Measurements from ENCODE around the gene INO80D. TPM values are rescaled to one million over a fixed set of nuclear protein-coding genes. Genes with fewer than 3 reads are reported as not detected.

The INO80D gene
- total and polyA plus RNA-seq, 2 donors, result 3.6 to 5.8 TPM

DNA sequence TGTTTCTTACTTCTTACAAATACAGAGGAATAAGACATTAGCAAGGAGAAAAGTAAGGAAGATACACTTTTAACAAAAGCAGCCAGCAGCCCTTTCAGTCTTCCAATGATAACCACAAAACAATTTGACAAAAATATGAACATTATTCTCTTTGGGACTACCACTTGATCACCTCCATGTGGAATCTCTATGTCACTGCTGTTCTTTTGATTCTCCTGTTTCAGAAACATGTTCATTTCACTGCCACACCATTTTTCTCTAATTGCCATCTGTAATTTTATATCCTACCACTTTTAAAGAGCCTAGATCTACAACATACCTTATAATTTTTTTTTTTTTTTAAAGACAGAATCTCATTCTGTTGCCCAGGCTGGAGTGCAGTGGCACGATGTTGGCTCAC is 10.9 kb downstream of the INO80D start:
- Histone ChIP-seq H3K4me1 (ENCODE audit: control insufficient read depth in 2 of 2, insufficient read depth in 2 of 2, low read length in 2 of 2) (no peaks in the 10 kb centered on the region), H3K4me3 (ENCODE audit: low read length in 2 of 2) (no peak overlapping the region), H3K27ac (ENCODE audit: low read depth in 1 of 2, low read length in 1 of 2) (no peak overlapping the region), H3K36me3 (ENCODE audit: control insufficient read depth in 2 of 2, insufficient read depth in 2 of 2, low read length in 1 of 2) (peaks cover 0 to 6% of the 10 kb centered on the region in 2 donors), H3K27me3 (ENCODE audit: control insufficient read depth in 2 of 2, insufficient read depth in 1 of 2, low read length in 1 of 2) (no peaks in the 10 kb centered on the region), H3K9me3 (ENCODE audit: control insufficient read depth in 2 of 2, insufficient read depth in 1 of 2, low read length in 1 of 2) (no peaks in the 10 kb centered on the region)
- no peak for DNase-seq (ENCODE audit: low read depth in 6 of 9, low spot score in 9 of 9)
- 100% methylated on average over 1 of the region's 1 CpG for WGBS

DNA sequence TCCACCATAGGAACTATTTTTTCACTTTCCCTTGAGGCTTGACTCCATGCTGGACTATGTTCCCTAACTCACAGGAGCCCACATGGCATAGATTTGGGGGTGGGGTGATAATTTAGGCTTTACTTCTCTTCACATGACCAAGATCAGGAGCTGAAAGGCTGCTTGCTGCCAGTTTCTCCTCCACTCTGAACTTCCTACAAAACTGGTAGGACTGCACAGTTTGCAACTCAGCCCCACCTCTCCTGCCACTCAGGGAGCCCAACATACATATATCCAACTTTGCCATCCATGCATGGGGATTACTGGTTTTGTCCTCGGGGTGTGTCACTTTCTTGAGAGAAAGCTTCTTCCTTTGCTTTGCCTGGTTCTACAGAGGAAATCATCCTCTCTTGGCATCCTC is 14.2 kb downstream of the INO80D start:
- Histone ChIP-seq H3K36me3 (ENCODE audit: control insufficient read depth in 2 of 2, insufficient read depth in 2 of 2, low read length in 1 of 2) (peaks cover 0 to 6% of the 10 kb centered on the region in 2 donors), H3K27ac (ENCODE audit: low read depth in 1 of 2, low read length in 1 of 2) (no peak overlapping the region), H3K9me3 (ENCODE audit: control insufficient read depth in 2 of 2, insufficient read depth in 1 of 2, low read length in 1 of 2) (no peaks in the 10 kb centered on the region), H3K4me3 (ENCODE audit: low read length in 2 of 2) (no peak overlapping the region), H3K4me1 (ENCODE audit: control insufficient read depth in 2 of 2, insufficient read depth in 2 of 2, low read length in 2 of 2) (no peaks in the 10 kb centered on the region), H3K27me3 (ENCODE audit: control insufficient read depth in 2 of 2, insufficient read depth in 1 of 2, low read length in 1 of 2) (no peaks in the 10 kb centered on the region)
- DNase-seq (ENCODE audit: low read depth in 6 of 9, low spot score in 9 of 9), result no peak
- WGBS, result 92% methylated on average over 1 of the region's 1 CpG

- no peak for DNase-seq (ENCODE audit: low read depth in 6 of 9, low spot score in 9 of 9)
- Histone ChIP-seq H3K4me1 (ENCODE audit: control insufficient read depth in 2 of 2, insufficient read depth in 2 of 2, low read length in 2 of 2) (no peaks in the 10 kb centered on the region), H3K4me3 (ENCODE audit: low read length in 2 of 2) (no peak overlapping the region), H3K9me3 (ENCODE audit: control insufficient read depth in 2 of 2, insufficient read depth in 1 of 2, low read length in 1 of 2) (no peaks in the 10 kb centered on the region), H3K27me3 (ENCODE audit: control insufficient read depth in 2 of 2, insufficient read depth in 1 of 2, low read length in 1 of 2) (no peaks in the 10 kb centered on the region), H3K36me3 (ENCODE audit: control insufficient read depth in 2 of 2, insufficient read depth in 2 of 2, low read length in 1 of 2) (peaks cover 0 to 6% of the 10 kb centered on the region in 2 donors), H3K27ac (ENCODE audit: low read depth in 1 of 2, low read length in 1 of 2) (no peak overlapping the region)
- 96% methylated on average over 2 of the region's 2 CpGs for WGBS
Measured at GRCh38 chr2:206069417-206069816, 16.6 kb downstream of the INO80D start.

DNA sequence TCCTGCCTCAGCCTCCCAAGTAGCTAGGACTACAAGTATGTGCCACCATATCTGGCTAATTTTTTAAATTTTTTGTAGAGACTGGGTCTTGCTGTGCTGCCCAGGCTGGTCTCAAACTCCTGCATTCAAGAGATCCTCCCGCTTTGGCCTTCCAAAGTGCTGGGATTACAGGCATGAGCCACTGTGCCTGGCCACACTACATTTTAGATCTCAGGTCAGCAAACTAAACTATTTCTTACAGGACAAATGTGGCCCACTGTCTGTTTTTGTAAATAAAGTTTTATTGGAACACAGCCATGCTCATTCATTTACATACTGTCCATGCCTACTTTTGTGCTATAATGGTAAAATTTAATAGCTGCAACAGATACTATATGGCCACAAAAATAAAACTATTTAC is 17.8 kb downstream of the INO80D start:
- Histone ChIP-seq H3K4me1 (ENCODE audit: control insufficient read depth in 2 of 2, insufficient read depth in 2 of 2, low read length in 2 of 2) (no peaks in the 10 kb centered on the region), H3K9me3 (ENCODE audit: control insufficient read depth in 2 of 2, insufficient read depth in 1 of 2, low read length in 1 of 2) (no peaks in the 10 kb centered on the region), H3K36me3 (ENCODE audit: control insufficient read depth in 2 of 2, insufficient read depth in 2 of 2, low read length in 1 of 2) (peaks cover 0 to 10% of the 10 kb centered on the region in 2 donors), H3K27me3 (ENCODE audit: control insufficient read depth in 2 of 2, insufficient read depth in 1 of 2, low read length in 1 of 2) (no peaks in the 10 kb centered on the region), H3K27ac (ENCODE audit: low read depth in 1 of 2, low read length in 1 of 2) (no peak overlapping the region), H3K4me3 (ENCODE audit: low read length in 2 of 2) (no peak overlapping the region)
- WGBS, result 98% methylated on average over 1 of the region's 1 CpG
- no peak for DNase-seq (ENCODE audit: low read depth in 6 of 9, low spot score in 9 of 9)

DNA sequence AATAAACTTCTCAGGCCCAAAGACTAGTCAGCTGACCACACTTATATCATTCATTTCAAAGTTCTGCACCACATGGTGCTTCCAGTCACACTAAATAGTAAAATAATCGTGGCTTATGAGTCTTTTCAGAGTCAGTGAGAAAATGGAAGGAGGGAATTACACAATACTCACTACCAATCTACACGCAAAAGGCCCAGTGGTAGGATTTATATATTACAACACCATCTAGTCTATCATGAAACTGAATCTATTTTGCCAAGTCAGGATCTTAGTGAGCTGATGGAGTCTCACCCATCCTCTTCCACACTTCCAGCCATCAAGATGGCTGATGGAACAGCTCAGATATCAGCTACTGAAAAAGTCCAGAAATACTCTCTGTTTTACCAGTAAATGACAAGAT is 21.9 kb downstream of the INO80D start:
- Histone ChIP-seq H3K36me3 (ENCODE audit: control insufficient read depth in 2 of 2, insufficient read depth in 2 of 2, low read length in 1 of 2) (peaks cover 10 to 28% of the 10 kb centered on the region in 2 donors), H3K9me3 (ENCODE audit: control insufficient read depth in 2 of 2, insufficient read depth in 1 of 2, low read length in 1 of 2) (no peaks in the 10 kb centered on the region), H3K4me3 (ENCODE audit: low read length in 2 of 2) (no peak overlapping the region), H3K4me1 (ENCODE audit: control insufficient read depth in 2 of 2, insufficient read depth in 2 of 2, low read length in 2 of 2) (no peaks in the 10 kb centered on the region), H3K27me3 (ENCODE audit: control insufficient read depth in 2 of 2, insufficient read depth in 1 of 2, low read length in 1 of 2) (no peaks in the 10 kb centered on the region), H3K27ac (ENCODE audit: low read depth in 1 of 2, low read length in 1 of 2) (no peak overlapping the region)
- WGBS, result 96% methylated on average over 2 of the region's 2 CpGs
- DNase-seq (ENCODE audit: low read depth in 6 of 9, low spot score in 9 of 9), result no peak

DNA sequence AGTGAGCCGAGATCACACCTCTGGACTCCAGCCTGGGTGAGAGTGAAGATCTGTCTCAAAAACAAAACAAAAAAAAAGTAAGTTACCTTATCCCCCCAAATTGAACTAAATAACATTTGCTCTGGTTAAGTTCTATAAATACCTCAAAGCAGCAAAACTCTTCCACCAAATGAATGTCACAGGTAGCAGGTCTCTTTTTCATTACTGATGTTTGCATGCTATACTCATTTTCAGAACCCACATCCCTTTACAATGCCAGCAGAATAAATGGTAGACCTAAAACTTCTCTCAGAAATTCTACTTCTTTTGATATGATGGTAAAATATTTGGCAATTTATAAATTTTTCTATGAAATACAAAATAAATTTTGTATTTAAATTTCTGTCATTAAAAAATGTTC is 22.3 kb downstream of the INO80D start:
- Histone ChIP-seq H3K27ac (ENCODE audit: low read depth in 1 of 2, low read length in 1 of 2) (no peak overlapping the region), H3K27me3 (ENCODE audit: control insufficient read depth in 2 of 2, insufficient read depth in 1 of 2, low read length in 1 of 2) (no peaks in the 10 kb centered on the region), H3K9me3 (ENCODE audit: control insufficient read depth in 2 of 2, insufficient read depth in 1 of 2, low read length in 1 of 2) (no peaks in the 10 kb centered on the region), H3K4me1 (ENCODE audit: control insufficient read depth in 2 of 2, insufficient read depth in 2 of 2, low read length in 2 of 2) (no peaks in the 10 kb centered on the region), H3K36me3 (ENCODE audit: control insufficient read depth in 2 of 2, insufficient read depth in 2 of 2, low read length in 1 of 2) (peaks cover 10 to 28% of the 10 kb centered on the region in 2 donors), H3K4me3 (ENCODE audit: low read length in 2 of 2) (no peak overlapping the region)
- 100% methylated on average over 1 of the region's 1 CpG for WGBS
- no peak for DNase-seq (ENCODE audit: low read depth in 6 of 9, low spot score in 9 of 9)

GRCh38 chr2:206062724-206063123 is 23.2 kb downstream of the INO80D start:
- Histone ChIP-seq H3K9me3 (ENCODE audit: control insufficient read depth in 2 of 2, insufficient read depth in 1 of 2, low read length in 1 of 2) (no peaks in the 10 kb centered on the region), H3K4me3 (ENCODE audit: low read length in 2 of 2) (no peak overlapping the region), H3K36me3 (ENCODE audit: control insufficient read depth in 2 of 2, insufficient read depth in 2 of 2, low read length in 1 of 2) (peaks cover 10 to 28% of the 10 kb centered on the region in 2 donors), H3K27me3 (ENCODE audit: control insufficient read depth in 2 of 2, insufficient read depth in 1 of 2, low read length in 1 of 2) (no peaks in the 10 kb centered on the region), H3K4me1 (ENCODE audit: control insufficient read depth in 2 of 2, insufficient read depth in 2 of 2, low read length in 2 of 2) (no peaks in the 10 kb centered on the region), H3K27ac (ENCODE audit: low read depth in 1 of 2, low read length in 1 of 2) (no peak overlapping the region)
- no peak for DNase-seq (ENCODE audit: low read depth in 6 of 9, low spot score in 9 of 9)
- WGBS, result 92% methylated on average over 7 of the region's 7 CpGs

DNA sequence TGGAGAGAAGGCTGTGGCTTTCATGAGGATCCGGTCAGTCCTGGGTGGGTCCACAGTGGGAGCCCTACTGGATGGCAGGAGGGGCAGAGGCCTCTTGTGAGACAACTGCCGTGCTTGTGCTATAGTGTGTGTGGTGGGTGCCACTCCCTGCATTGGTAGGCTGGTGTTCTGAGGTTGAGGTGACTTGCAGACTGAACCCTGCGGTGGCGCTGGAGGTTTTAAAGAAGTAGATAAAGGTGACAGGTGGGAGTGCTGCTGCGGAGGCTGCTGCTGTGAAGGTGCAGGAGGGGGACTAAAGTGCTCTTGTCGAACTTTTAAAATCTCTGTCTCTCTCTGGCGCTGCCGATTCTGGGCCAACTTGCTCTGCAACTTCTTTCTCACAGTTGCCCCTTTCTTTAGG is 29.7 kb downstream of the INO80D start:
- no peak for DNase-seq (ENCODE audit: low read depth in 6 of 9, low spot score in 9 of 9)
- H3K9me3 ChIP-seq (ENCODE audit: control insufficient read depth in 2 of 2, insufficient read depth in 1 of 2, low read length in 1 of 2), result no peaks in the 10 kb centered on the region
- no peaks in the 10 kb centered on the region for H3K27me3 ChIP-seq (ENCODE audit: control insufficient read depth in 2 of 2, insufficient read depth in 1 of 2, low read length in 1 of 2)
- H3K36me3 ChIP-seq (ENCODE audit: control insufficient read depth in 2 of 2, insufficient read depth in 2 of 2, low read length in 1 of 2), result peaks cover 23 to 32% of the 10 kb centered on the region in 2 donors
- whole genome bisulfite sequencing, result over 99% methylated on average over 8 of the region's 8 CpGs
- no peak overlapping the region for H3K4me3 ChIP-seq (ENCODE audit: low read length in 2 of 2)
- no peak overlapping the region for H3K27ac ChIP-seq (ENCODE audit: low read depth in 1 of 2, low read length in 1 of 2)
- H3K4me1 ChIP-seq (ENCODE audit: control insufficient read depth in 2 of 2, insufficient read depth in 2 of 2, low read length in 2 of 2), result no peaks in the 10 kb centered on the region

DNA sequence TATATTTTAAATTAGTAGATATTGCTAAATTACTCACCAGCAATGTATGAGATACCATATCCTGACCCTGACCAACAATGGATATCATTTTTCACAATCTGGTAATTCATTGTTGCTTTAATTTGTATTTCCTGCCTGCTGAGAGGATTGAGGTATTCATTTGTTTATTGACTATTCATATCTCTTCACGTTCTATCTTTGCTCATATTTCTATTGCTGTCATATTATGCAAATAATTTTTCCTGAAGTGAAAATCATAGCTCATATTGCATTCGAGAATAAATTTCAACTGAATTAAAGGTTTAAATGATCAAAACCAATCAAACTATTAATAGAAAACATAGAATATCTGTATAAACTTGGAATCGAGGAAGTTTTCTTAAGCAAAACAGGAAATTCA is 31.0 kb downstream of the INO80D start:
- Histone ChIP-seq H3K9me3 (ENCODE audit: control insufficient read depth in 2 of 2, insufficient read depth in 1 of 2, low read length in 1 of 2) (no peaks in the 10 kb centered on the region), H3K4me1 (ENCODE audit: control insufficient read depth in 2 of 2, insufficient read depth in 2 of 2, low read length in 2 of 2) (no peaks in the 10 kb centered on the region), H3K4me3 (ENCODE audit: low read length in 2 of 2) (no peak overlapping the region), H3K27me3 (ENCODE audit: control insufficient read depth in 2 of 2, insufficient read depth in 1 of 2, low read length in 1 of 2) (no peaks in the 10 kb centered on the region), H3K27ac (ENCODE audit: low read depth in 1 of 2, low read length in 1 of 2) (no peak overlapping the region), H3K36me3 (ENCODE audit: control insufficient read depth in 2 of 2, insufficient read depth in 2 of 2, low read length in 1 of 2) (peaks cover 22 to 31% of the 10 kb centered on the region in 2 donors)
- DNase-seq (ENCODE audit: low read depth in 6 of 9, low spot score in 9 of 9), result no peak
- WGBS, result 95% methylated on average over 3 of the region's 3 CpGs

DNA sequence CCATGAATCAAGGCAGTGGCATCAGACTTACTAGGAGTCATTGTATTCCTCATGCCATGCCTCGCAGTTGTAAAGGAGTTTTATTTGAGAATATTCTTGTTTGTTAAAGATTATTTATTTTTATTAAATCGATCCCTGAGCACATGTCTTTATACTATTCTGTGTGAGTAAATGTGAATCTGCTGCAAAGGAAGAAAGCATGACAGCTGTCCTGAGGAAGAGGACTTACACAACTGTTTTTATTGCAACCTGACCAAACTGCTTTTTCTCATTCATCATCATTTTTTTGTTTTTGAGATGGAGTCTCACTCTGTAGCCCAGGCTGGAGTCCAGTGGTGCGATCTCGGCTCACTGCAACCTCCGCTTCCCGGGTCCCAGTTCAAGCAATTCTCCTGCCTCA is 34.1 kb downstream of the INO80D start:
- DNase-seq (ENCODE audit: low read depth in 6 of 9, low spot score in 9 of 9), result no peak
- peaks cover 19 to 24% of the 10 kb centered on the region in 2 donors for H3K36me3 ChIP-seq (ENCODE audit: control insufficient read depth in 2 of 2, insufficient read depth in 2 of 2, low read length in 1 of 2)
- H3K4me1 ChIP-seq (ENCODE audit: control insufficient read depth in 2 of 2, insufficient read depth in 2 of 2, low read length in 2 of 2), result no peaks in the 10 kb centered on the region
- H3K27me3 ChIP-seq (ENCODE audit: control insufficient read depth in 2 of 2, insufficient read depth in 1 of 2, low read length in 1 of 2), result no peaks in the 10 kb centered on the region
- H3K9me3 ChIP-seq (ENCODE audit: control insufficient read depth in 2 of 2, insufficient read depth in 1 of 2, low read length in 1 of 2), result no peaks in the 10 kb centered on the region
- no peak overlapping the region for H3K27ac ChIP-seq (ENCODE audit: low read depth in 1 of 2, low read length in 1 of 2)
- no peak overlapping the region for H3K4me3 ChIP-seq (ENCODE audit: low read length in 2 of 2)
- WGBS, result 90% methylated on average over 6 of the region's 6 CpGs
